Measurements from ENCODE around the gene BCL11A. TPM values are rescaled to one million over a fixed set of nuclear protein-coding genes. Genes with fewer than 3 reads are reported as not detected.
"Not testable (repeated sequence)": the region's sequence is repeated elsewhere in the genome, so short reads cannot be mapped to it uniquely, and the experiment has no call there.

BCL11A gene
- total and polyA plus RNA-seq, 8 donors: 1.2 to 27.4 (median 16.3) TPM

- TF ChIP-seq POLR2AphosphoS5 (IDR thresholded peaks at IDR 0.05) (no peak), POLR2A (IDR thresholded peaks at IDR 0.05) (no peak), EP300 (IDR thresholded peaks at IDR 0.05) (no peak)
- TF ChIP-seq, protein P1, sequence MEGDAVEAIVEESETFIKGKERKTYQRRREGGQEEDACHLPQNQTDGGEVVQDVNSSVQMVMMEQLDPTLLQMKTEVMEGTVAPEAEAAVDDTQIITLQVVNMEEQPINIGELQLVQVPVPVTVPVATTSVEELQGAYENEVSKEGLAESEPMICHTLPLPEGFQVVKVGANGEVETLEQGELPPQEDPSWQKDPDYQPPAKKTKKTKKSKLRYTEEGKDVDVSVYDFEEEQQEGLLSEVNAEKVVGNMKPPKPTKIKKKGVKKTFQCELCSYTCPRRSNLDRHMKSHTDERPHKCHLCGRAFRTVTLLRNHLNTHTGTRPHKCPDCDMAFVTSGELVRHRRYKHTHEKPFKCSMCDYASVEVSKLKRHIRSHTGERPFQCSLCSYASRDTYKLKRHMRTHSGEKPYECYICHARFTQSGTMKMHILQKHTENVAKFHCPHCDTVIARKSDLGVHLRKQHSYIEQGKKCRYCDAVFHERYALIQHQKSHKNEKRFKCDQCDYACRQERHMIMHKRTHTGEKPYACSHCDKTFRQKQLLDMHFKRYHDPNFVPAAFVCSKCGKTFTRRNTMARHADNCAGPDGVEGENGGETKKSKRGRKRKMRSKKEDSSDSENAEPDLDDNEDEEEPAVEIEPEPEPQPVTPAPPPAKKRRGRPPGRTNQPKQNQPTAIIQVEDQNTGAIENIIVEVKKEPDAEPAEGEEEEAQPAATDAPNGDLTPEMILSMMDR (IDR thresholded peaks at IDR 0.05): no peak
- H3K9me3 ChIP-seq: no peaks in the 10 kb centered on the region
- H3K4me3 ChIP-seq: no peak overlapping the region
- H3K4me1 ChIP-seq: no peaks in the 10 kb centered on the region
- no peaks in the 10 kb centered on the region for H3K36me3 ChIP-seq
- no peaks in the 10 kb centered on the region for H3K27me3 ChIP-seq
- 58 to 69% (median 61%) methylated on average over 7 of the region's 7 CpGs for WGBS, 5 donors
- no peak for DNase-seq
- intact Hi-C loops (cut with DNase I; ENCODE audit: low total_unique reads): no loop called here
- no peak overlapping the region for H3K27ac ChIP-seq
Measured at GRCh38 chr2:60422826-60423483, 130.5 kb downstream of the BCL11A start.

GRCh38 chr2:60417210-60417609 lies 136.2 kb downstream of the BCL11A start:
- intact Hi-C loops (cut with DNase I; ENCODE audit: low total_unique reads); DNase-seq; H3K4me1 ChIP-seq; H3K36me3 ChIP-seq; H3K27ac ChIP-seq; H3K4me3 ChIP-seq; H3K9me3 ChIP-seq; H3K27me3 ChIP-seq: not testable (repeated sequence)
- 91 to 97% (median 94%) methylated on average over 1 of the region's 1 CpG for WGBS, 5 donors

DNA sequence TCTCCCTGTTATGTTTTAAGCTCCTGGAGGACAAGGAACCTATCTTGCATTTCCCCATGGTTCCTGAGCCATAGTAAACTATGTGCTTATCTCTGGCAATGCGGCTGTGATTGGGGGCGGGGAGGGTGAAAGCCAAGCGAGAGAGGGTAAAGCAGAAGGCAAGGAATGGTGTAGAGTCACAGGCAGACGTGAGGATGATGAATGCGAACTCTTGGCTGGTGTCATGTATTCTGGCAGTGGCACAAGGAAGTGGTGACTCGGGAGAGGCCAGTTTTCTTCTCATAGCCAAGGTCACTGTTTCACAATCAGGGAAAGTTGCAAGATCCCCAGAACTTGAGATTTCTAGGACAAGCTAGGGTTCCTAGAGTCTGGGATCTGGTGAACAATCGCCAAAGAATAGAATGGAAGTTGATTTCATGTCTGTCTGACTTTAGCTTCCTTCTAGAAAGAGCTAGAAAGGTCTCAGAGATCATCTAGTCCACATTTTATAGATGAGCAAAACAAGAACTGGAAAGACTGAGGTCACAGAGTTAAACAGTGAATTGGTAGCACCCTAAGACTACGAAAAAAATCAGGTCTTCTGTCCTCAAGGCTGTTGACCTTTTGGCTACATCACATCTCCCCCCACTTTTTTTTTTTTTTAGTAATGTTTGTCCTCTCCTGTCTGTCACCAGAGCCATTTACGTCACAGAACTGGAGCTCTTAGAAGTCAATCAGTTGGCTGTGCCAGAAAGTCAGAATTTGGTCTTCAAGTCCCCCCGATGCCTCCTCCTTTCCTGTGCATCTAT lies 137.0 kb downstream of the BCL11A start:
- intact Hi-C loops (cut with DNase I; ENCODE audit: low total_unique reads): no loop called here
- DNase-seq: peak; percentile 51
- no peaks in the 10 kb centered on the region for H3K9me3 ChIP-seq
- no peak overlapping the region for H3K27ac ChIP-seq
- H3K36me3 ChIP-seq: no peaks in the 10 kb centered on the region
- TF ChIP-seq, protein P1 (IDR thresholded peaks at IDR 0.05): no peak
- TF ChIP-seq POLR2AphosphoS5 (IDR thresholded peaks at IDR 0.05) (peak in 1 of 3 donors; percentile 13), POLR2A (IDR thresholded peaks at IDR 0.05) (no peak), EP300 (IDR thresholded peaks at IDR 0.05) (no peak)
- H3K4me1 ChIP-seq: no peaks in the 10 kb centered on the region
- H3K27me3 ChIP-seq: no peaks in the 10 kb centered on the region
- 37 to 49% (median 42%) methylated on average over 10 of the region's 10 CpGs for WGBS, 5 donors
- H3K4me3 ChIP-seq: no peak overlapping the region

DNA sequence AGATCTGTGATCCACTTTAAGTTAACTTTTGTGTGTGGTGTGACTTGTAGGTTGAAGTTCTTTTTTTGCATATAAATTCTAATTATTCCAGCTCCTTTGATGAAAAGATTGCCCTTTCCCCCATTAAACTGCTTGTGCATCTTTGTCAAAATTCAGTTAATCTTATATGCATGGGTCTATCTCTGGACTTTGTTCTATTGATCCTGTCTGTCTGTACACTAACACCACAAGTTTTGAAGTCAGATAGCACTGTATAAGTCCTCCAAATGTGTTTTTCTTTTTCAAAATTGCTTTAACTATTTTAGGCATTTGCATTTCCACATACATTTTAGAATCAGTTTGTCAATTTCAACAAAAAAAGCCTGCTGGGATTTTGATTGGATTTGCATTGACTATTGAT lies 137.6 kb downstream of the BCL11A start:
- no peak overlapping the region for H3K27ac ChIP-seq
- intact Hi-C loops (cut with DNase I; ENCODE audit: low total_unique reads): no loop called here
- no peak overlapping the region for H3K4me3 ChIP-seq
- peaks cover 0 to 4% (median 0%) of the 10 kb centered on the region in 4 donors for H3K4me1 ChIP-seq
- DNase-seq: no peak
- no peaks in the 10 kb centered on the region for H3K36me3 ChIP-seq
- H3K9me3 ChIP-seq: no peaks in the 10 kb centered on the region
- TF ChIP-seq POLR2AphosphoS5 (IDR thresholded peaks at IDR 0.05) (no peak), EP300 (IDR thresholded peaks at IDR 0.05) (no peak), POLR2A (IDR thresholded peaks at IDR 0.05) (no peak)
- TF ChIP-seq, protein P1 (IDR thresholded peaks at IDR 0.05): no peak
- no peaks in the 10 kb centered on the region for H3K27me3 ChIP-seq
